Stimulated activated CD4-positive, alpha-beta T cell treated with anti-CD3 and anti-CD28 coated beads, Interleukin-1b, Interleukin-23, amount 100 ng/mL, for 24 hours (primary cell): Measurements from ENCODE around the gene HOXD9.

Experiments used
- DNase-seq, 4 experiments: peaks; one replicate each; pipeline ENCODE4 v3.0.0-alpha.2; 2020; ENCODE audit warnings: low read depth in 4 of 4, low spot score in 1 of 4

HOXD9 gene

DNA sequence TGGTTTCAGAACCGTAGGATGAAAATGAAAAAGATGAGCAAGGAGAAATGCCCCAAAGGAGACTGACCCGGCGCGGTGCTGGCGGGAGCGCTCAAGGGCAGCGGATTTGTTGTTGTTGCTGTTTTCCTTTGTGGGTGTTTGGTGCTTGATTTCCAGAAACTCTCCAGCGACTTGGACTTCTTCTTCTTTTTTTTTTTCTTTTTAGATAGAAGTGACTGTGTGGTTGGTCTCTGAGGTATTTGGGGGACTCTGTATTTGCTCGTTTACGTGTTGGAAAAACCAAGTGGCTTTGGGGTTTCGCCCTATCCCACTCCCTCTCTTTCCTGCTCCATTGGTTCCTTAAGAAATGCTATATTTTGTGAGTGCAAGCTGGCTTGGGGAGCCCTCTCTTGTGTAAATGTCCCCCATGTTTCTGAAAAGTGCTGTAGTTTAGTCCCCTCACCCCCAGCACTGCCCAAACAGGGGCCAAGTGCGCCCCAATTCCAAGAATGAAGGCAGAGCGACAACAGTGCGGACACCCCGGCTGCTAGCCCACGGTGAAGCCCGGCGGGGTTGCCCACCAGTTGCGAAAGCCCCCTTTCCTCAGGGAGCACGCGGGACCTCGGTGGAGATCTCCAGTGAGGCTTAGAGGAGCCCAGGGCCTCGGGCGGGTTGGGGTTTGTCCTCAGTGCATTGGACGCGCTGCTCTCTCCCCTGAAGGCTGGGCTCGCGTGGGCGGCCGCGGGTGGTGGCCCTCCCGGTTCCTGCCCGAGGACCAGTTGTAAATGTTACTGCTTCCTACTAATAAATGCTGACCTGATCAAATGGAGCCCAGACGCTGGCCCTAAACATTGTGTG is 1.8 kb downstream of the HOXD9 start:
- no peak for DNase-seq

GRCh38 chr2:176124947-176125771 is 2.6 kb downstream of the HOXD9 start:
- DNase-seq = no peak

DNA sequence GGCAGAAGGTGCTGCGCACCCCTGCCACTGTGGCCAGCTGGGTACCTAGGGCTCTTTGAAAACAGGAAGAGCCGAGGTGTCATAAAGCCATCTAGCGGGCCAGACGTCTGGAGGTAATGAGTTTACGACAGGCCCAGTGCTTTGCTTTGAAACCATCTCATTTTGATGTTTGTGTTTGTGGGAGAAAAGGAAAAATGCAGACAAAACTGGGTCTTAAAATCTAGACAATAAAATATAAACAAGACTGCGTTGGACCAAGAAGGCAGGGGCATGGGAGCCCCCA is 3.2 kb downstream of the HOXD9 start:
- no peak for DNase-seq

DNA sequence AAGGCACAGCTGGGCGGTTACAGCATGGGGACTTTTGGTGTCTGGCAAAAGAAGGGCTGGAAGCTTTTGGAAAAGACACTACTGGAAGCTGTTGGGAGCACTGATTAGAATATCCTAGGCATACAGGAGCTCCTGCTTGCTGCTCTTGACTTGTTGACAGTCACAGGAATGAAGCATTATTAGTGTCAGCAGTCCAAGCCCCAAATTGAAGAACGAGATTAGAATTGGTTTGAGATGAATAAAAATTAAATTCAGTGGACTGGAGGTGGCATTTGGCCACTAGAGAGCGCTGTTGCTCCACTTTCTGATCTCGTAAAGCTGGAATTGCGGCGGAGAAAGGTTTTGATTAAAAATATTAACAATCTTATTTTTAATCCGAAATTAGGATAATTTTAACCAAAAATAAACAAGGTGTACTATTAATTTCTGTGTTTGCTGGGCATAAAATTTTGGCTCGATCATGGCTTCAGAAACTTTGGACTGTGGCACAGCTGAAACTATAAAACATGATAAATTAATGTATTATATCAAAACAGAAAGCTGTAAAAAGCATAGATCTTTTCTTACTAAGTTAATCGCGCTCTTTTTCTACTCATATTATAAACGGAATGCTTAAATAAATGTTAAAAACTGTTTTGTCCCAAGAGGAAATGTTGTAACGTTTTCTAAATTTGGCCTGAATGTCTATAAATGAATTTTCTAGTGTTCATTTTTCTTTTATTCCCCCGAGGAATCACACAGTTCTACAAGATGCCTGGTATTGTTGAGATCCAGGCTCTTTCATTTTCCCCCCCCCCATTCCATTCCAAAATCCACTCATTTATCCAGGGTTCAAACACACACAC is 4.6 kb downstream of the HOXD9 start:
- DNase-seq = peak; percentile 38 to 68 (median 62)

GRCh38 chr2:176127774-176128072 is 5.2 kb downstream of the HOXD9 start:
- DNase-seq = no peak

DNA sequence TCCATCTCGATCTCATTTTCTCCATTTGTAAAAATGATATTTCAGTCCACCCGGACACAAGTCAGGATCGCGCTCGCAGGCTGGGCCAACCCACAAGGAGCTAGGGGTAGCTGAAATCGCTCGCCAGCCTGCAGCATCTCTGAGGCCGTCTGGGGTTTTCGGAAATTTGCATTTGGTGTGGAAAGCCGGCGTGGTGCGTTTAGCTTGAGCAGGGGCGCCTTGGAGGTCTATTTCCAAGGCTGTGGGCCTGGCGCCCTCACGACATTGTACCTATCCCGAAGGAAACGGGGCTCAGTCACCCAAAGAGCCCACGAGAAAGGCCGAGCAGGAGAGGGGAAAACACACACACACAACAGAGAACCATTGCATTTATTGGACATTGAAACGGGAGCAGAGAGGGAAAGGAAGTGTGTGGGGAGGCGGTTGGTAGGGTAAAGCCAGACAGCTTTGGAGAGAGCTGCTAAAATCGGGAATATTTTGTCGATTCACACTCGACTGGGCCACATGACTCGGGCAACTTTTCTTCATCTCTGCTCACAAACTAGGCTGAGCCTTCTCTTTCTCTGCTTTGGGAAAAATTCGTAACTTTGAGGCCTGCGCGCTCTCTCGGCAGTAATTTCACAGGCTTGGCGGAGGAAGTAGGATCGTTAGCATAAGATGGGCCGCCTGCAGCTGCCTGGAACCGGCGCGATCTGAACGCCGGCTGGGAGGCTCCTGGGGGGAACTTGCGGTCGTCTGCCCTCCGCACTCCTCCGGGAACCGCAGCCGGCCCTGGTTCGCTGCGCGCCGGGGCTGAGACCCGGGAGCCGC is 5.9 kb downstream of the HOXD9 start:
- DNase-seq = no peak

DNA sequence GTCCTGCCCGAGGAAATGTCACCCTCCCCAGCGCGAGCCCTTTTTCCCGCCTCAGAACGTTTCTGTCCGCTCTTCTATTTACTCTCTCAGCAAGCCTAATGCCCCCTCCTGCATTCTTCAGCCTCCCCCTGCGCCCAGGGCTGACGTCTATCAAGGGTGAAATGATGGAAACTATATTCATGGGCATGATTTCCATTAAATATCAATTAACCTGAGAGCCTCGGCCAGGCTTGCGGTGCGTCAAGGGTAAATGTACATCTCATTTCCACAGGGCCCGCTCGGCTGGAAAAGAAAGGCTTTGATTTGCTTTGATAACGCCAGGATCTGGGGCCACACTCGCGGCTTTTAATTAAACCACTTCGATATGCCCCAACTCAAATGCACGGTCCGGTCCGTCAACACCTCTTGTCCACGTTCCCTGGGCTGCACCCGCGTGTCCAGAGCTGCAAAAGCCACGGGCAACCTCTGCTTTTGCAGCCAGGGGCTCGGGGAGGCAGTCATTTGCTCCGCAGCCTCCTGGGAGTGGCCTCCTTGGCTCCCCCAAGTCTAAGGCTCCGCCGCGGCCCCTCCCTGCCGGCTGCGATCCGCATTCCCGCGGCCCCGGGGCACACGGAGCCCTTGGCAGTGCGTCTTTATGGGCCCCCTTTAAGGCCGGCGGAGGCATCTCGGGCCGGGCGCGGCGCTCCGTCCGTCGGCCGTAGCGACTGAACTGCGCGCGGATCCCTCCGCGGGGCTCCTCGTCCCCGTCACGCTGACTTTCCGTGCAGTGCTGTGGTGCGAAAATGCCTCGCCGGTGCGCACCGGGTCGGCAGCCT is 6.7 kb downstream of the HOXD9 start, which contains the start of gene HOXD8:
TSS of gene HOXD8 (plus strand) at position 724 of the 815 bp plus-strand sequence. CDS start 662 bp downstream, outside the sequence.
- DNase-seq = no peak

DNA sequence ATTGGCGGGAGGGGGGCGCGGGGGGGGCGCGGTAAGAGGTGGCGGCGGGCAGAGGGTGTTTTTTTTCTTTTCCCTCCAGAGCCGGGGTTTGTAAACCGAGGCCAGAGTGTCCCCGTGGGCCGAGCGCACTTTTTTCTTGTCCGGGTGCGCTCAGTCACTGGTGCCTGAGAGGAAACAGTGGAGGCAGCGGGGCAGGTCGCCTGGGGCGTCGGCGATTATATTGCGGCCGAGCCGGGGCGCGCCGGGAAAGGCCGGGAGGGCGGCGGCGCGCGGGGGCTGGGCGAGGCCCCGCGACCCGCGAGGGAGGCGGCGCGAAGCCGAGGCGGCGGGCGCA is 7.3 kb downstream of the HOXD9 start:
- DNase-seq = no peak

GRCh38 chr2:176130147-176130956 is 7.8 kb downstream of the HOXD9 start:
- DNase-seq = no peak

DNA sequence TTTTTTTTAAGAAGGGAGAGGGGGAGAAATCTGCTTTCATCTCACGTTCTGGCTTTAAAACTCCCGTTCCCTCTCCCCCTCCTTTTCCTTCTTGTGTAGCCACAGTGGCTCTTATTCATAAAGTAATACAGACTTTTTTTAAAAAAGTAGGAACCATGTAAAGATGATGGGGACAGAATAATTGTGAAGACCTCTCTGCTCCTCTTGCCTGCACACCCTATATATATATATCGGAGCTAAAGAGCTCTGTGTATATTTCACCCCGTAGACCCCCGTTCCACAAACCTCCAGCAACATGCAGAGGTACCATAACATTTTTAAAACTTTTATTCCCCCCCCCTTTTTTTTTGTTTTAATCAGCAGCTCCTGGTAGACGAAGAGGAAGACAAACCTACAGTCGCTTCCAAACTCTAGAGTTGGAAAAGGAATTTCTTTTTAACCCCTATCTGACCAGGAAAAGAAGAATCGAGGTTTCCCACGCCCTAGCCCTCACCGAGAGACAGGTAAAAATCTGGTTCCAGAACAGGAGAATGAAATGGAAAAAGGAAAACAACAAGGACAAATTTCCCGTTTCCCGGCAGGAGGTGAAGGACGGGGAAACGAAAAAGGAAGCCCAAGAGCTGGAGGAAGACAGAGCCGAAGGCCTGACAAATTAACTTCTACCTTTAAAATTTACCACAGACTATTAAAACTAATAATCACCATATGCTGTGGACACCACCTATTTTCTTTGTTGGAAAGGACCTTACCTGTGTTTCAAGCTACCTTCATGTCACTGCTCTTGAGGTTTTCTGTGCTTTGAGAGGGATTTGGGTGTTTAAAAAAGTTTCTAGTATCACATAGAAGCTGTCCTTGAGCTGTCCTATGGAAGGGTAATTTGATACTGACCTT is 8.7 kb downstream of the HOXD9 start:
- no peak for DNase-seq

- DNase-seq = no peak
Observed at GRCh38 chr2:176131848-176132158, 9.3 kb downstream of the HOXD9 start.

GRCh38 chr2:176132205-176133171 is 10.0 kb downstream of the HOXD9 start:
- no peak for DNase-seq

DNA sequence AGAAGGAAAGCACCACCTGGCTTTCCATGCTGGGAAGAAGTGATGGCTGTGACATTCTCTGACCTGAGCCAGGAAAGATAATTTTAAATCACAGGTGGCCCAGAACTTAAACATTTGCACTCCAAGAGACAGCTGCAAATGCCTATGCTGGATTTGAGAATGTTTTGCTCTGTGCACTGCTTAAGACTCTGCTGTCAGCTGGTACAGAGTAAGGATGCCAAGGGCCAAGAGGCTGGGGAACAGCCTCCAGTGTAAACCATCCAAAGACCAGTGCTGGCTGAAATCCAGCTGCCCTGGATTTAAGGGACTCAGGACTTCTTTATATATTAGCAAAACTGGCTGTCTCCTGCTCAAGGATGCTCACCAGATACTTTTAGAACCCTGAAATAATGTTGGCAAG is 10.9 kb downstream of the HOXD9 start:
- no peak for DNase-seq

- DNase-seq = no peak
Observed at GRCh38 chr2:176134035-176134434, 11.5 kb downstream of the HOXD9 start.

GRCh38 chr2:176135035-176135440 is 12.5 kb downstream of the HOXD9 start:
- DNase-seq = no peak

- DNase-seq = no peak
Observed at GRCh38 chr2:176136374-176137251, 14.1 kb downstream of the HOXD9 start.

DNA sequence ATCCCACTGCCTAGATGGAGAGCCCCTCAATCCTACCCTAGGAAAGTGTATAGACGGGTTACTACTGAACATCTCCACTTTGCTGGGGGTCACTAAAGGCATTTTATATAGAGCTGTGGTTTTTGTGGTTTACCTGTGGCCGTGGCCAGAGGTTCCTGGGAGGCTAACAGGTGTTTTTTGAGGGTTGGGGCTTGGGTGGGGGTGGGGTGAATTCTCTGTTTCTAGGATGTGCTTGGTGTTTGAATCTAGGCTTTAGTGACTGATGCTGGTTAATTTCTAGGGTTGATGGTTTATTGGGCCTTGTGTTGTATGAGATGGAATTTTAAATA is 14.7 kb downstream of the HOXD9 start:
- no peak for DNase-seq
